Measurements from ENCODE around the gene EYS. TPM values are rescaled to one million over a fixed set of nuclear protein-coding genes. Genes with fewer than 3 reads are reported as not detected.

The EYS gene
- total and polyA plus RNA-seq, 2 of the 8 experiments (the other 6 are each of a cell fraction or from before 2014, with no cell fraction given) = 0.05 to 0.13 TPM

GRCh38 chr6:65728879-65729479, 22.0 kb upstream of the EYS start:
- FAIRE-seq (no peak), DNase-seq (ENCODE audit: low read depth in 1 of 2, low spot score in 2 of 2) (no peak)
- no peak overlapping the region for H4K5ac ChIP-seq (ENCODE audit: insufficient read length, low read depth, low read length)
- no peak overlapping the region for H3K4ac ChIP-seq (replicated peaks; ENCODE audit: insufficient read length, low read depth, low read length)
- no peak overlapping the region for H3K27ac ChIP-seq (ENCODE audit: low read depth, low read length)
- H3K9me3 ChIP-seq (ENCODE audit: insufficient read depth in 2 of 2, low read depth in 1 of 2, low read length in 1 of 2) = no peaks in the 10 kb centered on the region
- H3K4me3 ChIP-seq (ENCODE audit: extremely low read depth in 1 of 4, insufficient read depth in 2 of 4, low read depth in 3 of 4, low read length in 4 of 4) = no peak overlapping the region
- WGBS, 2 experiments (ENCODE audit: extremely low coverage in 1 of 2, insufficient coverage in 1 of 2, insufficient read length in 1 of 2, insufficient replicate concordance in 2 of 2, low coverage in 1 of 2, low lambda C conversion rate in 2 of 2, missing lambda C conversion rate in 1 of 2) = 63% methylated on average over 3 of the region's 3 CpGs; no CpG with 5 or more reads in 1 of the 2 experiments
- CTCF ChIA-PET (ENCODE audit: partially characterized antibody) = no interaction called here
- no peak overlapping the region for H4K8ac ChIP-seq (ENCODE audit: extremely low read depth, insufficient read depth, low read length)
- H3K36me3 ChIP-seq (ENCODE audit: control insufficient read depth in 2 of 4, insufficient read depth in 4 of 4, low read length in 3 of 4) = no peaks in the 10 kb centered on the region
- H4K91ac ChIP-seq (replicated peaks; ENCODE audit: insufficient read length, low read length) = no peak overlapping the region
- H2BK5ac ChIP-seq (ENCODE audit: low read depth, low read length) = no peak overlapping the region
- no peak overlapping the region for H3K14ac ChIP-seq (ENCODE audit: insufficient read length)
- no peak overlapping the region for H2BK120ac ChIP-seq (replicated peaks; ENCODE audit: low read depth, low read length)
- H3K23me2 ChIP-seq (ENCODE audit: low read depth, low read length) = no peaks in the 10 kb centered on the region
- no peak overlapping the region for H2AFZ ChIP-seq (ENCODE audit: low read length)
- no peak overlapping the region for H2BK12ac ChIP-seq (ENCODE audit: low read depth, low read length)
- no peaks in the 10 kb centered on the region for H3K27me3 ChIP-seq (replicated peaks in 1 of 4; ENCODE audit: control insufficient read depth in 3 of 4, extremely low read depth in 1 of 4, insufficient read depth in 3 of 4, low read length in 3 of 4)
- H3K4me2 ChIP-seq (ENCODE audit: insufficient read depth in 1 of 2, low read depth in 2 of 2, low read length in 2 of 2) = no peak overlapping the region
- H3K23ac ChIP-seq (ENCODE audit: insufficient read length) = no peak overlapping the region
- no peak overlapping the region for H3K18ac ChIP-seq (ENCODE audit: extremely low read depth, low read length)
- no peaks in the 10 kb centered on the region for H3K4me1 ChIP-seq (replicated peaks in 1 of 4; ENCODE audit: control insufficient read depth in 3 of 4, insufficient read depth in 4 of 4, low read length in 3 of 4)
- H2BK15ac ChIP-seq (ENCODE audit: low read length) = no peak overlapping the region
- no peak overlapping the region for H2AK5ac ChIP-seq (ENCODE audit: low read depth, low read length)
- H3K9ac ChIP-seq (replicated peaks in 1 of 4; ENCODE audit: extremely low read depth in 1 of 4, low read depth in 3 of 4, low read length in 3 of 4) = no peak overlapping the region
- H3K56ac ChIP-seq (replicated peaks; ENCODE audit: insufficient read length, low read depth, low read length) = no peak overlapping the region
- no peak overlapping the region for H2BK20ac ChIP-seq (ENCODE audit: low read length)
- no peaks in the 10 kb centered on the region for H3K79me2 ChIP-seq (ENCODE audit: control insufficient read depth in 1 of 2, insufficient read depth in 2 of 2, low read length in 2 of 2)
- no peaks in the 10 kb centered on the region for H4K20me1 ChIP-seq (replicated peaks in 1 of 2; ENCODE audit: control insufficient read depth in 1 of 2, insufficient read depth in 2 of 2, low read length in 2 of 2)
- H3K79me1 ChIP-seq (ENCODE audit: low read depth, low read length) = no peaks in the 10 kb centered on the region
- POLR2A ChIA-PET (ENCODE audit: partially characterized antibody) = no interaction called here
- no peak for TF ChIP-seq POLR2AphosphoS5 (IDR thresholded peaks at IDR 0.05; ENCODE audit: low read depth, low read length)
- TF ChIP-seq GABPA (IDR thresholded peaks at IDR 0.05; ENCODE audit: borderline replicate concordance, insufficient read depth, low read length) = no peak
- TF ChIP-seq SIRT6 (IDR thresholded peaks at IDR 0.05; ENCODE audit: low read length) = no peak
- TF ChIP-seq HDAC6 (IDR thresholded peaks at IDR 0.05; ENCODE audit: low read depth, low read length) = no peak
- no peak for TF ChIP-seq TCF12 (IDR thresholded peaks at IDR 0.05; ENCODE audit: low read depth, low read length)
- no peak for TF ChIP-seq EP300 (IDR thresholded peaks at IDR 0.05; ENCODE audit: borderline replicate concordance in 1 of 2, low read depth in 2 of 2, low read length in 2 of 2)
- no peak for TF ChIP-seq CBX8 (IDR thresholded peaks at IDR 0.05; ENCODE audit: borderline replicate concordance, low read depth, low read length)
- no peak for TF ChIP-seq NRF1 (IDR thresholded peaks at IDR 0.05; ENCODE audit: low read depth, low read length)
- no peak for TF ChIP-seq YY1 (IDR thresholded peaks at IDR 0.05; ENCODE audit: low read depth, low read length)
- TF ChIP-seq ASH2L (IDR thresholded peaks at IDR 0.05; ENCODE audit: low read length) = no peak
- TF ChIP-seq SIN3A (conservative IDR thresholded peaks at IDR 0.05 in 1 of 2, IDR thresholded peaks at IDR 0.05 in 1 of 2; ENCODE audit: low read depth in 1 of 2, low read length in 2 of 2) = no peak
- no peak for TF ChIP-seq HDAC2 (IDR thresholded peaks at IDR 0.05; ENCODE audit: borderline replicate concordance in 1 of 2, low read depth in 2 of 2, low read length in 2 of 2)
- no peak for TF ChIP-seq USF2 (IDR thresholded peaks at IDR 0.05; ENCODE audit: low read length)

Measured in H1 (cell line).